HG02763 (cell line): ENCODE results near the gene NEUROG2.

Experiments
- ATAC-seq: cut with Tn5 transposase; IDR thresholded peaks from one replicate; pipeline ENCODE4 v1.9.1; 2021; ENCODE audit warnings: mild to moderate bottlenecking, moderate library complexity; ENCODE audit not compliant: unreplicated experiment

NEUROG2 gene

GRCh38 chr4:112521123-112522023, 5.4 kb upstream of the NEUROG2 start:
- no peak for ATAC-seq

DNA sequence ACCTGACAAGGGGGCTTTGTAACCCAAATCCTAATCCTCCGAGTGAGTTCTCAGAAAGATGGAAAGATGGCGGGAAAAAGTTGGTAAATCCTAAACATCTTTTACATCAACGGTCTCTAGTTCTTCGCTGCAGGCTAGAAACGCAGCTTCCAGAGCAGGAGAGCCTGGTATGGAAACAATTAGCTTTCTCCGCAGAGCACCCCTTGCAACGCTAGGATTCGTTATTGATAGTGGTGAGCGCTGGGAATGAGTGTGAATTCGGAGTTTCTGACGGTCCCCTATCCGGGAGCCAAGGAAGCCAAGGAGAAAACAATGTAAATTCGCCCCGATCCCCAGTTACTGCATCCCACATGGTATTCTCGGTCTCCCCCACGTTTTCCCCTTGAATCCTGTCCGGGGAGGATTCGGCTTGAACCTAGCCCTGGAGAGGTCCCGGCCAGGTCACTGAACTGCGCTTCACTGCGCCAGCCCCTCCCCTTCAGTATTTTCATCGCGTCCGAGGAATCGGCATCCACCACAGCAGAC, 4.7 kb upstream of the NEUROG2 start:
- ATAC-seq: no peak

- ATAC-seq: no peak
Measured at GRCh38 chr4:112519689-112520597, 4.0 kb upstream of the NEUROG2 start.

- ATAC-seq: no peak
Measured at GRCh38 chr4:112518675-112519074, 2.7 kb upstream of the NEUROG2 start.

- no peak for ATAC-seq
Measured at GRCh38 chr4:112517911-112518310, 1.9 kb upstream of the NEUROG2 start.

GRCh38 chr4:112517067-112517634, 1.2 kb upstream of the NEUROG2 start:
- ATAC-seq: peak; percentile 19

- peak; percentile 21 for ATAC-seq
Measured at GRCh38 chr4:112516471-112517066, 589 bp upstream of the NEUROG2 start.

DNA sequence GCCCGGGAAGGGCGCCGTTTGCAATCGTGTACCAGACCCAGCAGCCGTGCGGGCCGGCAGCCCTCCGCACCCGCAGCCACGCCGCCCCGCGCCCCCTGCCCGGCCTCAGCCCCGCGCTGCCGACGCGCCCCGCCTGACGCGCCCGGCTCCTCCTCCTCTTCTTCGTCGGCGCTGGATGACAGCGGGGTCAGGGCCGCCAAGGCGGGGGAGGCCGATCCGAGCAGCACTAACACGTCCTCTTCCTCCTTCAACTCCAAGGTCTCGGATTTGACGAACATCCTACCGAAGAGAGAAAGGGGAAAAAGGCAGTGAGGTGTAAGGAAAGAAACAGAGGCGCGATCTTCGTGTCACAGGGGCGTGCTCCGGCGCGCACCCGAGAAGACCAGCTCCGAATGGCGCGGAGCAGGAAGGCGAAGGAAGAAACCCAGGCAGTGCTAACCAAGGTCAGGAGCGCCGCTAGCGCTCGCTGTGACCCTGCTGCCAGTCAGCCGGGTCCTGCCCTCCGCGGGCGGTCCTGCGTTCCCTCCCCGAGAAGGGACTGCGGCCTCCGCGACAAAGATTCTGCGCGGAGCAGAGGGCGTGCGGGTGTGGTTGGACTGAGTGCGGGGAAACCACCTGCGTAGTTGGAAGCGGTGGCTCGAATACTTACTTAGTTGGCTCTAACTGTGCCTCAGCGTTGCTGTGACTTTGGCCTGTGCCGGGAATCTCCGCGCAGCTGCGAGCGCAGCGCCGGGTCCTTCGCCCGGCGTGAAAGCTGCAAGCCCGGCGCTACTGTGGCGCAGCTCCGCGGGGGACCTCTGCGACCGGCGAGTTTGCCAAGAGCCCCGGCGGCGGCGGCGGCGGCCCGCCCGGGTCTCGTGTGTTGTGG, 548 bp downstream of the NEUROG2 start:
- peak; percentile 31 for ATAC-seq

GRCh38 chr4:112514647-112515197, 1.3 kb downstream of the NEUROG2 start:
- ATAC-seq: peak; percentile 10

DNA sequence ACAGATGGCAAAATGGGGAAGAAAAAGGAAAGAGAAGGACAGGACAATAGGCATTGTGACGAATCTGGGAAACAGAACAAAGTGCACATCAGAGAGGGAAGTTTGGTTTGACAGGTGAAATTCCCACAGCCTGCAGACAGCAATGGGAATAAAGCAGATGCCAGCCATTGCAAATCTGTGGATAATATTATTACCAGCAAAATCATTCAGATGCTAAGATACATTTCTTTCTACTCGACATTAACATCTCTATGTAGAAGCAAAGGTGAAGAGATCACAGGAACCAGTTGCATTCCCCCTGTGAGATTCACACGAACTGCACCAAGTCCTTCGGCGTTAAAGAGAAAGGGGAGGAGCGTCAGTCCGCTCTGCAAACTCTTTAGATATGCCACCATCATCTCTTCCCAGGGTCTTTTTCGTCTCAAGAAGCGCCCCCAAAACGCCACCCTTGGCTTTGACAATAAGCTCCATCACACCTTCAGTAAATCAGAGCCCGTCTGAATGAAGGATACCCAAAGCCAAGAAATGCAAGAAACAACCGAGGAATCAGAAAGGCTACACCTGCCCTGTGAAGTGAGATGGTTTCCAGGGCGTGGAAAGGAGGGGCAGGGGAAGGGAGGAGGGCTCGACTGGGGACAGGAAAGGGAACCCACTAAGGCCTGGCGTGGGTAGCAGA, 1.9 kb downstream of the NEUROG2 start:
- ATAC-seq: peak; percentile 2

DNA sequence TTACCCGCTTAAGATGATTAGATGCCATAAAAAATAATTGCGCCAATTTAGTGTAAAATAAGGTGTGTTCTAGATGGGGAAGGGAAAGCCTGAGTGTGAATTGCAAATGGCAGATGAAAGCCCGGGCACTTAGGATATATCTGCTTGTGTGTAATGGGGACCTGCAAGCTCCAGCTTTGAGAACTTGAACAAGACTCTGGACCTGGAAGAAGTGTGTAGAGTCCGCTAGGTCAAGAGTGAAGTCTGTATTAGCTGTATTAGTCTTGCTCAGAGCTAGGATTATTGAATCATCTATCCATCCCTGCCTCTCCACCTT, 4.2 kb downstream of the NEUROG2 start:
- no peak for ATAC-seq

GRCh38 chr4:112511093-112511802, 4.7 kb downstream of the NEUROG2 start:
- no peak for ATAC-seq

DNA sequence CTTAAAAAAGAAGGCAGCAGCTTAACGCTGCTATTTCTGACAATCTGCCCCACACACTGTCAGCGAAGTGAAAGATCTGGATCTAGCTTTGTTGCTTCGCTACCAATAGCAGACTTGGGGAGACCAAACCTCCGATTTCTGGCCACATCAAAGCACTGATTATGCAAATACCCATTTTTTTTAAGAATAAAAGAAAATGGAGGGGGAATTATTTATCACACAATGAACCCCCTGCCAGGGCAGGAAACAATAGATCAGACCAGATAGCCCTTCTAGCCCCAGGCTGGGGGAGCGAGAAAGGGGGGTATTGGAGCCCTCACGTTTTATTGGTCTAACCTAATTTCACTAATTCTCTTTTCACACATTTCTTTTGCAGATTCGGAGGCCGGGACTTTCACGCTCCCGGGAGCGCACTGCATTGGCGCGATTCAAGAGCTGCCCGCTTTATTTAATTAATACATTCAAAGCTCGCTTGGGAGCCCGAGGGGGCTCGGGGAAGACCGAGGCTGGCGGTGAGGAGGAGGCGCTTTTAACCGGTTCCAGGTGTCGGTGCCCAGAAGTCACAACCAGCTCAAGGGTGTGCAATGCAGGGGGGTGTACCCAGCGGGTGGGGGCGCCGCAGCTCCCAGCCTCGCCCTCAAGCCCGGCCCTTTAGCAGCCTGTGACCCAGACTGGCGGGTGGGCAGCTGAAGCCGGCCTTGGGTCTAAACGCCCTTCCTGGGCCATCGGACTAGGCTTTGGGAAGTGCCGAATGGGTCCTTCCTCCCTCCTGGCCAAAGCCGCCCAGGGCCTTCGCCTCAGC, 5.5 kb downstream of the NEUROG2 start:
- ATAC-seq: no peak

DNA sequence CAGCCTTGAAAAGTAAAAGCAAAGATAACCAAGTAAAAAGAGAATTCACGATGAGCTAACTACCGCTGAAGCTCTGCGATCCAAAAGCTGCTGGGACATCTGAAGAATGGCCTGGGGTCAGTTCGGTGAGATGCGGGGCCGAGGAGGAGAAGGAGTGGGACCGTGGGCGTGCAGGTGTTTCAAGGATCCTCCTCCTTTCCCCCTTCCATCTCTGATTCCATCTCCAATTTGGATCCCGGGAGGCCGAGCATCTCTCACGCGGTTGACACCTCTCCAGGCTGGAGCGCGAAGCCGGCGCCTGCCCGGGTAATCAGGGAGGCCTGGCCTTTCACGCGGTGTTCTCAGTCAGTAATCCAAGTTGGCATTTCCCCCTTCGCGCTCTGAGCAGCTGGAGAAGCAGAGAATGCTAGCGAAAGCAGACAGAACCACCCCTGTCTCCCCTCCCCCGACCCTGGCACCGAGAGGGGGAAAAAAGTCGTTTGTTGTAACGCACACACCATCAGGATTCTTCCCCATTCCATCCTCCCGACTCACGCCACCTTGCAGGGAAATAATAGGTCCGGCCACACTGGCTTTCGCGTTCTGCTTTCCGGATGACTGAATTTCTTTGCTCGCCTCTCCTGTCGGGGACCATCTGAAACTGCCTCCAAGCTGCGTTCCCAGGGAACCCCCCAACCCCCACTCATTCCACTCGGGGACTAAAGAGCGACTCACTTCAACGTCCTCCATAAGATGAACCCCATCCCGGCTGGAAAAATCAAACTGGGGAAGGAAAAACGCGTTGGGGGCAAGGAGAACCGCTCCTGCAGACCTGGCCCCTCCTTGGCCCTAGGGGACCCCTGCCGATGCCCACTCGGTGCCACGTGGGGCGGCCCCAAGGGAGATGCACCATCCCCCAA, 6.5 kb downstream of the NEUROG2 start:
- no peak for ATAC-seq

GRCh38 chr4:112508356-112508755, 7.6 kb downstream of the NEUROG2 start:
- no peak for ATAC-seq

DNA sequence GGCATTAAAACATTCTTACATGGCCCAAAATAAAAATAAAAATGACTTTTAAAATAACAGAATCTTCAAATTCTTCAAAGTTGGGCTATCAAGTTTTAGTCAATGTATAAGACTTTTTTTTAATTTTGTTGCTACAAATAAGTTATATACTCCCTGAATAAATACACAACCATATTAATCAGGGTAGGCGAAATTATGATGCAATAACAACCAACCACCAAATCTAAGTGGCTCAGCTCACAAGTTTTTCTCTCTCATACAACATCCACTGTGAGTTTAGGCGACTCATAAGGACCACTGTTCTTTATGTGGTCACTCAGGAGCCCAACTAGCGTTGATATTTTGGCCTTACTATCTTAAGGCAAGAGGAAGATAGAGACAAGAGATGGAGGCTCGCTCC, 11.2 kb downstream of the NEUROG2 start:
- ATAC-seq: no peak

DNA sequence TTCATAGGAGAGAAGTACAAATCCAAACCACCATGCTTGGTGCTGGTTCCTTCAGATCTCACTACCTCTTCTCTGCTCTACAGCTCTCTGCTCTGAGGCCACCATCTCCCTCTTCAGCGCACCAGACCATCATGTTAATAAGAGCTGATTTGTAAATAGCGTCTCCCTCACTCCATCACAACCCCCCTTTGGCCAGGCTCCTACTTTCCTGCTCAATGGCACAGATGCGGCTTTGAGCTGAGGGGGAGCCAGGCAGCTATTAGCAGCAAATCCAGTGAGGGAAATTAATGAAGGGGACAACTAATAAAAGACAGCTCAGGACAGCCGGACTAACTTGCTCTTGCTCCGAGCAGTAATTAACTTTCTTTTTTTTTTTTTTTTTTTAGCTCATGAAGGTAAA, 13.1 kb downstream of the NEUROG2 start:
- no peak for ATAC-seq
